ENCODE measurements around the gene AHSA1. TPM values are rescaled to one million over a fixed set of nuclear protein-coding genes. Genes with fewer than 3 reads are reported as not detected.

The AHSA1 gene
- total and polyA plus RNA-seq, 2 of the 8 experiments (the other 6 are each of a cell fraction or from before 2014, with no cell fraction given), result 155 to 221 TPM

DNA sequence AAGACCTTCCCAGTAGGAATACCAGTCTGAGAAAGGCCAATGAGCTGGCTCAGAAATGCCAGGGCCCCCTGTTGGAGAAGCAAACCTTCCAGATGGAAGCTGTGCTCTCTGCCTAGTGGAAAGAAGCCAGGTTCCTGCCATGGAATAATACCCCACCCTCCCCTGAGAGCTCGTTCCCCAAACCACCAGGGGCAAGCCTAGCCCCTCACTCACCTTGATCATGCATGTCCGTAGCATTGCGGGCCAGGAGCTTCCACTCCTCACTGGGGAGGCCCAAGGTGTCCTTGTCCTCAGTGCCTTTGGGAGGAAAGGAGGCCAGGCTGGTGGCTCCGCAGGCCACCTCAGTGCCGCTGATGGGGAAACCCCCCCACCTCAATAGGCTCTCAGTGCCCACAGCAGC, 20.1 kb downstream of the AHSA1 start:
- TF ChIP-seq CEBPB (IDR thresholded peaks at IDR 0.05; ENCODE audit: low read depth, low read length), result no peak
- no peak for TF ChIP-seq POU5F1 (IDR thresholded peaks at IDR 0.05; ENCODE audit: low read depth, low read length)
- no peaks in the 10 kb centered on the region for H3K4me1 ChIP-seq (replicated peaks in 1 of 4; ENCODE audit: control insufficient read depth in 3 of 4, insufficient read depth in 4 of 4, low read length in 3 of 4)
- CTCF ChIA-PET (ENCODE audit: partially characterized antibody), result interaction anchor here (1.0 to 7.9 kb wide), 8 partner anchors 10 to 602 kb away, joined by 3 to 54 read pairs (median 4); no protein-coding TSS in a partner anchor
- H3K9me3 ChIP-seq (ENCODE audit: insufficient read depth in 2 of 2, low read depth in 1 of 2, low read length in 1 of 2), result no peaks in the 10 kb centered on the region
- FAIRE-seq, result no peak
- peak overlapping the region; percentile 68; the same call in 1 of the 2 replicates for H4K8ac ChIP-seq (ENCODE audit: extremely low read depth, insufficient read depth, low read length)
- H2BK5ac ChIP-seq (ENCODE audit: low read depth, low read length), result no peak overlapping the region
- no peak overlapping the region for H4K5ac ChIP-seq (ENCODE audit: insufficient read length, low read depth, low read length)
- H2BK15ac ChIP-seq (ENCODE audit: low read length), result no peak overlapping the region
- H3K56ac ChIP-seq (replicated peaks; ENCODE audit: insufficient read length, low read depth, low read length), result no peak overlapping the region
- H3K23me2 ChIP-seq (ENCODE audit: low read depth, low read length), result no peaks in the 10 kb centered on the region
- H2BK120ac ChIP-seq (replicated peaks; ENCODE audit: low read depth, low read length), result no peak overlapping the region
- no peak overlapping the region for H3K4me2 ChIP-seq (ENCODE audit: insufficient read depth in 1 of 2, low read depth in 2 of 2, low read length in 2 of 2)
- no peaks in the 10 kb centered on the region for H3K36me3 ChIP-seq (ENCODE audit: control insufficient read depth in 2 of 4, insufficient read depth in 4 of 4, low read length in 3 of 4)
- WGBS, 2 experiments (ENCODE audit: extremely low coverage in 1 of 2, insufficient coverage in 1 of 2, insufficient read length in 1 of 2, insufficient replicate concordance in 2 of 2, low coverage in 1 of 2, low lambda C conversion rate in 2 of 2, missing lambda C conversion rate in 1 of 2), result 95% methylated on average over 4 of the region's 5 CpGs; no CpG with 5 or more reads in 1 of the 2 experiments
- H3K79me2 ChIP-seq (ENCODE audit: control insufficient read depth in 1 of 2, insufficient read depth in 2 of 2, low read length in 2 of 2), result no peaks in the 10 kb centered on the region
- H4K20me1 ChIP-seq (replicated peaks in 1 of 2; ENCODE audit: control insufficient read depth in 1 of 2, insufficient read depth in 2 of 2, low read length in 2 of 2), result no peaks in the 10 kb centered on the region
- H3K14ac ChIP-seq (ENCODE audit: insufficient read length), result no peak overlapping the region
- no peak overlapping the region for H3K4me3 ChIP-seq (ENCODE audit: extremely low read depth in 1 of 4, insufficient read depth in 2 of 4, low read depth in 3 of 4, low read length in 4 of 4)
- H3K4ac ChIP-seq (replicated peaks; ENCODE audit: insufficient read length, low read depth, low read length), result no peak overlapping the region
- no peak overlapping the region for H2AK5ac ChIP-seq (ENCODE audit: low read depth, low read length)
- H4K91ac ChIP-seq (replicated peaks; ENCODE audit: insufficient read length, low read length), result no peak overlapping the region
- H3K23ac ChIP-seq (ENCODE audit: insufficient read length), result no peak overlapping the region
- H3K27ac ChIP-seq (ENCODE audit: low read depth, low read length), result no peak overlapping the region
- no peak overlapping the region for H3K18ac ChIP-seq (ENCODE audit: extremely low read depth, low read length)
- H3K79me1 ChIP-seq (ENCODE audit: low read depth, low read length), result no peaks in the 10 kb centered on the region
- H2BK12ac ChIP-seq (ENCODE audit: low read depth, low read length), result no peak overlapping the region
- POLR2A ChIA-PET (ENCODE audit: partially characterized antibody), result interaction anchor here (0.9 to 1.1 kb wide), 2 partner anchors 11 to 21 kb away, joined by 3 to 4 read pairs; partner anchors contain the start of gene VIPAS39
- no peak overlapping the region for H2BK20ac ChIP-seq (ENCODE audit: low read length)
- no peak overlapping the region for H3K9ac ChIP-seq (replicated peaks in 1 of 4; ENCODE audit: extremely low read depth in 1 of 4, low read depth in 3 of 4, low read length in 3 of 4)
- no peaks in the 10 kb centered on the region for H3K27me3 ChIP-seq (replicated peaks in 1 of 4; ENCODE audit: control insufficient read depth in 3 of 4, extremely low read depth in 1 of 4, insufficient read depth in 3 of 4, low read length in 3 of 4)
- H2AFZ ChIP-seq (ENCODE audit: low read length), result no peak overlapping the region
- no peak for DNase-seq (ENCODE audit: low read depth in 1 of 2, low spot score in 2 of 2)

Data from H1 (cell line).